IMR-90 (cell line): ENCODE data around the gene LY86. TPM values are rescaled to one million over a fixed set of nuclear protein-coding genes. Genes with fewer than 3 reads are reported as not detected.

Source experiments
- ATAC-seq: fragments of 200-7000 bp; cut with Tn5 transposase; 2 replicates; pipeline ENCODE4 v1.9.1; 2020; ENCODE audit warnings: low read depth, mild to moderate bottlenecking, moderate library complexity
- BruUV-seq: library from RNA; stranded (reverse); fragments of 400-500 nt; replicated peaks from 2 replicates; lab custom pipeline; 2021; lab: Mats Ljungman, UMichigan
- CTCF ChIA-PET: fragments of 300-600 bp; formaldehyde crosslinking; extraction: SDS; loops from one replicate; lab custom pipeline; 2021; ENCODE audit warnings: antibody characterized with exemption; lab: Yijun Ruan, JAX
- POLR2A ChIA-PET: fragments of 300-600 bp; sonication (Branson Sonifier 250); formaldehyde crosslinking; loops from one replicate; lab custom pipeline; 2022; ENCODE audit warnings: antibody characterized with exemption; ENCODE audit not compliant: unreplicated experiment; lab: Charles Lee
- DNase-seq: peaks from one replicate; pipeline ENCODE4 v3.0.0; 2013
- H2AFZ ChIP-seq: replicated peaks from 2 replicates; pipeline ENCODE3; 2013; ENCODE audit warnings: low read length, mild to moderate bottlenecking; ENCODE audit not compliant: poor library complexity
- H2AK5ac ChIP-seq: 2 replicates; pipeline ENCODE4 v1.6.1; 2013; ENCODE audit warnings: low read depth, low read length, inconsistent platforms
- H2AK9ac ChIP-seq: replicated peaks from 2 replicates; pipeline ENCODE3; 2013; ENCODE audit warnings: mild to moderate bottlenecking, low read depth, low read length, moderate library complexity; ENCODE audit not compliant: poor library complexity
- H2BK120ac ChIP-seq: 2 replicates; pipeline ENCODE4 v1.6.1; 2013; ENCODE audit warnings: low read depth, low read length, inconsistent platforms
- H2BK15ac ChIP-seq: 3 replicates; pipeline ENCODE4 v1.6.1; 2013; ENCODE audit warnings: low read depth, low read length, inconsistent platforms
- H2BK20ac ChIP-seq: 2 replicates; pipeline ENCODE4 v1.6.1; 2013; ENCODE audit warnings: low read depth, mild to moderate bottlenecking, inconsistent platforms, low read length, moderate library complexity
- H2BK5ac ChIP-seq: 2 replicates; pipeline ENCODE4 v1.6.1; 2013; ENCODE audit warnings: mild to moderate bottlenecking, low read depth, low read length, inconsistent platforms; ENCODE audit not compliant: poor library complexity, severe bottlenecking
- H3K14ac ChIP-seq: replicated peaks from 2 replicates; pipeline ENCODE4 v1.6.1; 2013; ENCODE audit warnings: low read depth, low read length, inconsistent platforms
- H3K18ac ChIP-seq: 2 replicates; pipeline ENCODE4 v1.6.1; 2013; ENCODE audit warnings: low read depth, low read length, control low read depth
- H3K23ac ChIP-seq: 2 replicates; pipeline ENCODE4 v1.6.1; 2013; ENCODE audit warnings: low read depth, low read length, inconsistent platforms
- H3K27ac ChIP-seq: 2 replicates; pipeline ENCODE4 v1.5.1; 2013; ENCODE audit warnings: mild to moderate bottlenecking, control low read depth, low read length; ENCODE audit not compliant: insufficient read depth
- H3K27me3 ChIP-seq: 2 replicates; pipeline ENCODE4 v1.6.1; 2013; ENCODE audit warnings: low read length; ENCODE audit not compliant: control insufficient read depth, insufficient read depth
- H3K36me3 ChIP-seq: 2 replicates; pipeline ENCODE4 v1.6.1; 2013; ENCODE audit warnings: low read length, mixed read lengths; ENCODE audit not compliant: control insufficient read depth, insufficient read depth
- H3K4ac ChIP-seq: 2 replicates; pipeline ENCODE4 v1.6.1; 2013; ENCODE audit warnings: low read depth, low read length, inconsistent platforms
- H3K4me1 ChIP-seq: 2 replicates; pipeline ENCODE4 v1.6.1; 2013; ENCODE audit warnings: low read length, mixed read lengths; ENCODE audit not compliant: control insufficient read depth, insufficient read depth
- H3K4me2 ChIP-seq: 2 replicates; pipeline ENCODE4 v1.6.1; 2013; ENCODE audit warnings: low read depth, mild to moderate bottlenecking, control low read depth, low read length, moderate library complexity
- H3K4me3 ChIP-seq: 2 replicates; pipeline ENCODE4 v1.5.1; 2013; ENCODE audit warnings: low read depth, mild to moderate bottlenecking, control low read depth, low read length, moderate library complexity; ENCODE audit not compliant: insufficient read depth
- H3K56ac ChIP-seq: 2 replicates; pipeline ENCODE4 v1.6.1; 2013; ENCODE audit warnings: low read length, inconsistent platforms; ENCODE audit not compliant: insufficient read depth; ENCODE audit errors: extremely low read depth
- H3K79me1 ChIP-seq, 2 experiments: 2 replicates each; pipeline ENCODE4 v1.6.1; 2013; ENCODE audit warnings: low read length in 2 of 2, inconsistent platforms in 1 of 2, low read depth in 1 of 2
- H3K9ac ChIP-seq: 2 replicates; pipeline ENCODE4 v1.6.1; 2013; ENCODE audit warnings: low read depth, low read length, control low read depth
- H3K9me1 ChIP-seq: 2 replicates; pipeline ENCODE4 v1.6.1; 2013; ENCODE audit warnings: low read length, inconsistent platforms; ENCODE audit not compliant: insufficient read depth
- H3K9me3 ChIP-seq: 2 replicates; pipeline ENCODE4 v1.6.1; 2013; ENCODE audit warnings: low read length; ENCODE audit not compliant: control insufficient read depth, insufficient read depth
- H4K20me1 ChIP-seq: 2 replicates; pipeline ENCODE4 v1.6.1; 2013; ENCODE audit warnings: low read length, inconsistent platforms; ENCODE audit not compliant: insufficient read depth
- H4K5ac ChIP-seq: 2 replicates; pipeline ENCODE4 v1.6.1; 2013; ENCODE audit warnings: mild to moderate bottlenecking, low read depth, low read length, control low read depth
- H4K8ac ChIP-seq, 2 experiments: 2 replicates each; pipeline ENCODE4 v1.6.1; 2013; ENCODE audit warnings: low read depth in 2 of 2, low read length in 2 of 2, control low read depth in 1 of 2, inconsistent platforms in 1 of 2
- H4K91ac ChIP-seq: 2 replicates; pipeline ENCODE4 v1.6.1; 2013; ENCODE audit warnings: low read depth, low read length, inconsistent platforms; ENCODE audit not compliant: insufficient read depth
- CHD1 ChIP-seq: IDR thresholded peaks from 2 replicates; pipeline ENCODE4 v1.6.1; 2012; ENCODE audit warnings: low read depth, low read length, improper control_type of control experiment
- MXI1 ChIP-seq: IDR thresholded peaks from 2 replicates; pipeline ENCODE4 v1.6.1; 2012; ENCODE audit warnings: low read depth, mild to moderate bottlenecking, low read length, moderate library complexity, borderline replicate concordance
- POLR2A ChIP-seq: IDR thresholded peaks from 2 replicates; pipeline ENCODE4 v1.6.1; 2012; ENCODE audit warnings: mild to moderate bottlenecking, low read depth, low read length
- RAD21 ChIP-seq: IDR thresholded peaks from 2 replicates; pipeline ENCODE4 v1.6.1; 2012; ENCODE audit warnings: low read length, improper control_type of control experiment
- WGBS, 2 experiments: methylation state at CpG; one replicate each; pipeline versions ENCODE4 v1.1.5 to v1.1.7; 2013; ENCODE audit warnings: missing lambda C conversion rate in 2 of 2; ENCODE audit not compliant: insufficient read length in 1 of 2; ENCODE audit errors: extremely low coverage in 2 of 2; 5-methylcytosine and 5-hydroxymethylcytosine counted together
- dilution Hi-C: fragments of 300-500 bp; cut with HindIII; formaldehyde crosslinking; loops from one replicate; pipeline ENCODE4 v1.14.3; 2018; ENCODE audit warnings: low sequenced_read_pairs; ENCODE audit not compliant: unreplicated experiment
- in situ Hi-C: fragments of 300-500 bp; cut with MboI; formaldehyde crosslinking; loops from 3 replicates; pipeline ENCODE4 v1.14.3; 2019; ENCODE audit warnings: low sequenced_read_pairs, inconsistent platforms, mixed read lengths
- intact Hi-C: fragments of 100-400 bp; cut with micrococcal nuclease; formaldehyde crosslinking; loops from 2 replicates; pipeline ENCODE4 v1.10.0; 2022
- polyA plus RNA-seq, 3 experiments: library from polyadenylated mRNA; depleted of rRNA; stranded (reverse); fragments of >200 nt; gene quantifications; 2 replicates each; pipeline ENCODE4 v1.2.3, GENCODE V29; 2012; ENCODE audit warnings: low replicate concordance in 1 of 3
- total RNA-seq: library from RNA; depleted of rRNA; stranded (reverse); fragments of >200 nt; gene quantifications from 2 replicates; pipeline ENCODE4 v1.2.3, GENCODE V29; 2012
- TF ChIP-seq, protein P1 (sequence below): conservative IDR thresholded peaks from 2 replicates; pipeline ENCODE4 v1.5.1; 2012; ENCODE audit warnings: mild to moderate bottlenecking, low read depth, low read length, improper control_type of control experiment
- TF ChIP-seq, protein P2 (sequence below): fragments of 150-350 bp; IDR thresholded peaks from 2 replicates; pipeline ENCODE4 v1.6.1; 2016; ENCODE audit warnings: low read depth, mild to moderate bottlenecking, low read length, moderate library complexity, borderline replicate concordance

Gene LY86
- total and polyA plus RNA-seq, 2 of the 4 experiments (the other 2 are of a cell fraction), result not detected

DNA sequence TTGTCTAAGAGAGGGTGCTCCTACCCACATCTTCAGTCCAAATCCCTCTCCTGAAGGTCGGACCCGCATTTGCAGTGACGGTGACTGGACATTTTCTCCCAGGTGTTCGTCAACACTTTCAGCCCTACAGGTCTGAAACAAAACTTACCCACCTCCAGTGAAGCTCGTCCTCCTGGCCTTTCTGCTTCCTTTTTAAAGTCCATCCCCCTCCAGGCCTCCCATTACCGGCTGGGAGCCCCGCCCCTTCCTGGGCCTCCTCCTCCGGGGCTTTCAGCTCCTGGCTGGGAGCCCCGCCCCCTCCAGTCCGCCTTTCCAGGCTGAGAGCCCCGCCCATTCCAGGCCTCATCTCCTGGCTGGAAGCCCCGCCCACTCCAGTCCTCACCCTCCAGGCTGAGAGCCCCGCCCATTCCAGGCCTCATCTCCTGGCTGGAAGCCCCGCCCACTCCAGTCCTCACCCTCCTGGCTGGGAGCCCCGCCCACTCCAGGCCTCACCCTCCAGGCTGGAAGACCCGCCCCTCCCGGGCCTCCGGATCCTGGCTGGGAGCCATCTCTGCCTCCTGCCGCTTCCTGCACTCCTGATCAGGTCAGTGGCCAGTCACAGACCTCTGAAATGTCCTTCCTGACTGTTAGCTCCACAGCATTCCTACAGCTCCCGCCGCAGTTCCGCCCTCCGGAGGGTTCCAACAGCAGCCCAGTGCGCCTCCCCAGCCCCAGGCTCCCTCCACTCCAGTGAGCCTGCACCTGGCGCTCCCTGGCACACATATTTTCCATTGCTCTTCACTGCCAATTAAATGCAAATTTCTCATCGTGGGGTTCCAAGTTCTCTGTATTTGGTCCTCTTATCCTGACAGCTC lies 98.5 kb downstream of the LY86 start:
- no peaks in the 10 kb centered on the region for H3K36me3 ChIP-seq
- H3K4me3 ChIP-seq, result no peak overlapping the region
- H2AFZ ChIP-seq, result no peak overlapping the region
- no peak overlapping the region for H3K23ac ChIP-seq
- H2AK9ac ChIP-seq, result no peak overlapping the region
- H3K4me1 ChIP-seq, result peaks cover 2% of the 10 kb centered on the region; the same call in 1 of the 2 replicates
- H3K27ac ChIP-seq, result no peak overlapping the region
- ATAC-seq, result peak; percentile 76
- H3K9me3 ChIP-seq, result no peaks in the 10 kb centered on the region
- no peak overlapping the region for H2BK20ac ChIP-seq
- H3K79me1 ChIP-seq, result no peaks in the 10 kb centered on the region
- H3K14ac ChIP-seq, result no peak overlapping the region
- H4K20me1 ChIP-seq, result no peaks in the 10 kb centered on the region
- BruUV-seq, result no TSS peak
- no peak overlapping the region for H2AK5ac ChIP-seq
- no peak overlapping the region for H2BK5ac ChIP-seq
- H2BK120ac ChIP-seq, result no peak overlapping the region
- ChIA-PET POLR2A (no interaction called here), CTCF (no interaction called here)
- WGBS, 2 experiments, result 83% methylated on average over 10 of the region's 26 CpGs; no CpG with 5 or more reads in 1 of the 2 experiments
- H2BK15ac ChIP-seq, result no peak overlapping the region
- H4K91ac ChIP-seq, result no peak overlapping the region
- H3K9me1 ChIP-seq, result no peaks in the 10 kb centered on the region
- in situ Hi-C loops (loop anchor here (25.0 kb wide), 1 partner anchor 925 kb away; no protein-coding TSS in a partner anchor), dilution Hi-C loops (no loop called here), intact Hi-C loops (no loop called here)
- no peak overlapping the region for H3K18ac ChIP-seq
- H4K8ac ChIP-seq, result no peak overlapping the region
- H4K5ac ChIP-seq, result no peak overlapping the region
- no peak overlapping the region for H3K4me2 ChIP-seq
- DNase-seq, result no peak
- peaks cover 10% of the 10 kb centered on the region for H3K27me3 ChIP-seq
- TF ChIP-seq, protein P1, sequence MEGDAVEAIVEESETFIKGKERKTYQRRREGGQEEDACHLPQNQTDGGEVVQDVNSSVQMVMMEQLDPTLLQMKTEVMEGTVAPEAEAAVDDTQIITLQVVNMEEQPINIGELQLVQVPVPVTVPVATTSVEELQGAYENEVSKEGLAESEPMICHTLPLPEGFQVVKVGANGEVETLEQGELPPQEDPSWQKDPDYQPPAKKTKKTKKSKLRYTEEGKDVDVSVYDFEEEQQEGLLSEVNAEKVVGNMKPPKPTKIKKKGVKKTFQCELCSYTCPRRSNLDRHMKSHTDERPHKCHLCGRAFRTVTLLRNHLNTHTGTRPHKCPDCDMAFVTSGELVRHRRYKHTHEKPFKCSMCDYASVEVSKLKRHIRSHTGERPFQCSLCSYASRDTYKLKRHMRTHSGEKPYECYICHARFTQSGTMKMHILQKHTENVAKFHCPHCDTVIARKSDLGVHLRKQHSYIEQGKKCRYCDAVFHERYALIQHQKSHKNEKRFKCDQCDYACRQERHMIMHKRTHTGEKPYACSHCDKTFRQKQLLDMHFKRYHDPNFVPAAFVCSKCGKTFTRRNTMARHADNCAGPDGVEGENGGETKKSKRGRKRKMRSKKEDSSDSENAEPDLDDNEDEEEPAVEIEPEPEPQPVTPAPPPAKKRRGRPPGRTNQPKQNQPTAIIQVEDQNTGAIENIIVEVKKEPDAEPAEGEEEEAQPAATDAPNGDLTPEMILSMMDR, result no peak
- TF ChIP-seq CHD1, result no peak
- TF ChIP-seq, protein P2, sequence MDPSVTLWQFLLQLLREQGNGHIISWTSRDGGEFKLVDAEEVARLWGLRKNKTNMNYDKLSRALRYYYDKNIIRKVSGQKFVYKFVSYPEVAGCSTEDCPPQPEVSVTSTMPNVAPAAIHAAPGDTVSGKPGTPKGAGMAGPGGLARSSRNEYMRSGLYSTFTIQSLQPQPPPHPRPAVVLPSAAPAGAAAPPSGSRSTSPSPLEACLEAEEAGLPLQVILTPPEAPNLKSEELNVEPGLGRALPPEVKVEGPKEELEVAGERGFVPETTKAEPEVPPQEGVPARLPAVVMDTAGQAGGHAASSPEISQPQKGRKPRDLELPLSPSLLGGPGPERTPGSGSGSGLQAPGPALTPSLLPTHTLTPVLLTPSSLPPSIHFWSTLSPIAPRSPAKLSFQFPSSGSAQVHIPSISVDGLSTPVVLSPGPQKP, result no peak
- no peak for TF ChIP-seq RAD21
- no peak for TF ChIP-seq POLR2A
- no peak for TF ChIP-seq MXI1
- H3K4ac ChIP-seq, result no peak overlapping the region
- no peak overlapping the region for H3K9ac ChIP-seq
- H3K56ac ChIP-seq, result no peak overlapping the region
